H9 (cell line): ENCODE results near the gene TGFA. TPM values are rescaled to one million over a fixed set of nuclear protein-coding genes. Genes with fewer than 3 reads are reported as not detected.

Source experiments
- DNase-seq: peaks from one replicate; pipeline ENCODE4 v3.0.0-alpha.2; 2017
- H2AFZ ChIP-seq: one replicate; pipeline ENCODE4 v1.6.1; 2013; ENCODE audit warnings: mild to moderate bottlenecking, low read length, control low read depth, moderate library complexity
- H2AK5ac ChIP-seq: 2 replicates; pipeline ENCODE4 v1.6.1; 2013; ENCODE audit warnings: low read length, control low read depth, mixed read lengths; ENCODE audit not compliant: insufficient read length
- H2BK120ac ChIP-seq: one replicate; pipeline ENCODE4 v1.6.1; 2013; ENCODE audit warnings: low read depth, mild to moderate bottlenecking, low read length, control low read depth, inconsistent platforms; ENCODE audit not compliant: poor library complexity, severe bottlenecking
- H2BK12ac ChIP-seq: 2 replicates; pipeline ENCODE4 v1.6.1; 2013; ENCODE audit warnings: low read length, control low read depth, mixed read lengths, low read depth; ENCODE audit not compliant: insufficient read length
- H2BK15ac ChIP-seq: 2 replicates; pipeline ENCODE4 v1.6.1; 2013; ENCODE audit warnings: low read depth, low read length, control low read depth
- H2BK20ac ChIP-seq: one replicate; pipeline ENCODE4 v1.6.1; 2013; ENCODE audit warnings: low read depth, mild to moderate bottlenecking, low read length, control low read depth, inconsistent platforms; ENCODE audit not compliant: poor library complexity, severe bottlenecking
- H2BK5ac ChIP-seq: 2 replicates; pipeline ENCODE4 v1.6.1; 2013; ENCODE audit warnings: low read length, control low read depth, mixed read lengths; ENCODE audit not compliant: insufficient read length
- H3K14ac ChIP-seq: 2 replicates; pipeline ENCODE4 v1.6.1; 2013; ENCODE audit warnings: low read length, control low read depth; ENCODE audit not compliant: insufficient read depth
- H3K18ac ChIP-seq: 2 replicates; pipeline ENCODE4 v1.6.1; 2013; ENCODE audit warnings: low read depth, mild to moderate bottlenecking, mixed read lengths, low read length, control low read depth; ENCODE audit not compliant: insufficient read length
- H3K23ac ChIP-seq: 2 replicates; pipeline ENCODE4 v1.6.1; 2013; ENCODE audit warnings: low read length, control low read depth, mixed read lengths, low read depth; ENCODE audit not compliant: insufficient read length
- H3K23me2 ChIP-seq: 2 replicates; pipeline ENCODE4 v1.6.1; 2013; ENCODE audit warnings: low read depth, mild to moderate bottlenecking, mixed read lengths, low read length, control low read depth; ENCODE audit not compliant: insufficient read length, poor library complexity, severe bottlenecking
- H3K27ac ChIP-seq: 2 replicates; pipeline ENCODE4 v1.5.1; 2013; ENCODE audit warnings: low read length, control low read depth, mixed read lengths, low read depth; ENCODE audit not compliant: insufficient read length
- H3K27me3 ChIP-seq: 2 replicates; pipeline ENCODE4 v1.6.1; 2013; ENCODE audit warnings: low read length, control low read depth, inconsistent platforms; ENCODE audit not compliant: insufficient read depth
- H3K4ac ChIP-seq: 2 replicates; pipeline ENCODE4 v1.6.1; 2013; ENCODE audit warnings: low read depth, mild to moderate bottlenecking, control low read depth, inconsistent platforms, low read length, moderate library complexity
- H3K4me1 ChIP-seq: 2 replicates; pipeline ENCODE4 v1.6.1; 2013; ENCODE audit warnings: low read length, control low read depth, inconsistent platforms; ENCODE audit not compliant: insufficient read depth
- H3K4me2 ChIP-seq: 2 replicates; pipeline ENCODE4 v1.6.1; 2013; ENCODE audit warnings: low read length, control low read depth, mixed read lengths; ENCODE audit not compliant: insufficient read length, insufficient read depth
- H3K56ac ChIP-seq: 2 replicates; pipeline ENCODE4 v1.6.1; 2013; ENCODE audit warnings: low read depth, mild to moderate bottlenecking, mixed read lengths, low read length, control low read depth; ENCODE audit not compliant: insufficient read length
- H3K79me1 ChIP-seq: 2 replicates; pipeline ENCODE4 v1.6.1; 2013; ENCODE audit warnings: low read depth, mild to moderate bottlenecking, moderate library complexity, low read length, control low read depth, inconsistent platforms; ENCODE audit not compliant: insufficient read depth, poor library complexity, severe bottlenecking
- H3K79me2 ChIP-seq: 2 replicates; pipeline ENCODE4 v1.6.1; 2013; ENCODE audit warnings: low read length, control low read depth, inconsistent platforms; ENCODE audit not compliant: insufficient read depth
- H3K9ac ChIP-seq: 2 replicates; pipeline ENCODE4 v1.6.1; 2013; ENCODE audit warnings: low read length, control low read depth, mixed read lengths; ENCODE audit not compliant: insufficient read length; ENCODE audit errors: extremely low read depth
- H3K9me3 ChIP-seq: one replicate; pipeline ENCODE4 v1.6.1; 2013; ENCODE audit warnings: low read depth, low read length, inconsistent platforms; ENCODE audit not compliant: control insufficient read depth
- H3T11ph ChIP-seq: one replicate; pipeline ENCODE4 v1.6.1; 2013; ENCODE audit warnings: mild to moderate bottlenecking, low read length, control low read depth, inconsistent platforms
- H4K20me1 ChIP-seq: one replicate; pipeline ENCODE4 v1.6.1; 2013; ENCODE audit not compliant: control insufficient read depth, insufficient read length, insufficient read depth
- H4K5ac ChIP-seq: 2 replicates; pipeline ENCODE4 v1.6.1; 2013; ENCODE audit warnings: low read depth, mild to moderate bottlenecking, mixed read lengths, low read length, control low read depth; ENCODE audit not compliant: insufficient read length
- H4K8ac ChIP-seq: replicated peaks from 2 replicates; pipeline ENCODE4 v1.6.1; 2013; ENCODE audit warnings: low read length, control low read depth, mixed read lengths, low read depth; ENCODE audit not compliant: insufficient read length
- H4K91ac ChIP-seq: 2 replicates; pipeline ENCODE4 v1.6.1; 2013; ENCODE audit warnings: low read depth, mild to moderate bottlenecking, moderate library complexity, mixed read lengths, low read length, control low read depth; ENCODE audit not compliant: insufficient read length
- H3K27ac Mint-ChIP-seq, 3 experiments: 2 replicates in 2 of 3; 3 replicates in 1 of 3; pipeline ENCODE4 v1.8.0; 2020 to 2021; ENCODE audit warnings: mixed read lengths in 3 of 3, mild to moderate bottlenecking in 1 of 3, moderate library complexity in 1 of 3
- H3K27me3 Mint-ChIP-seq: 2 replicates; pipeline ENCODE4 v1.8.0; 2021; ENCODE audit warnings: low read depth, mild to moderate bottlenecking, moderate library complexity, mixed read lengths
- H3K36me3 Mint-ChIP-seq, 3 experiments: 2 replicates in 2 of 3; 3 replicates in 1 of 3; pipeline ENCODE4 v1.8.0; 2020 to 2021; ENCODE audit warnings: low read depth in 3 of 3, mixed read lengths in 3 of 3; ENCODE audit not compliant: insufficient read depth in 1 of 3
- H3K4me1 Mint-ChIP-seq, 2 experiments: 2 replicates each; pipeline ENCODE4 v1.8.0; 2020; ENCODE audit warnings: mixed read lengths in 2 of 2
- H3K4me3 Mint-ChIP-seq, 2 experiments: 2 replicates in 1 of 2; 3 replicates in 1 of 2; pipeline ENCODE4 v1.8.0; 2020 to 2021; ENCODE audit warnings: mild to moderate bottlenecking in 2 of 2, mixed read lengths in 2 of 2, moderate library complexity in 1 of 2
- H3K9me3 Mint-ChIP-seq, 2 experiments: 2 replicates in 1 of 2; 3 replicates in 1 of 2; pipeline ENCODE4 v1.8.0; 2020; ENCODE audit warnings: mild to moderate bottlenecking in 2 of 2, mixed read lengths in 2 of 2, moderate library complexity in 1 of 2
- CTCF ChIP-seq: fragments of 200-600 bp; sonication (generic); conservative IDR thresholded peaks from 3 replicates; pipeline ENCODE4 v1.8.0; 2021; ENCODE audit warnings: antibody characterized with exemption, mild to moderate bottlenecking
- WGBS: extraction: QIAGEN DNeasy Blood & Tissue Kit; methylation state at CpG from one replicate; pipeline ENCODE4 v1.1.7; 2013; ENCODE audit warnings: missing lambda C conversion rate, low lambda C conversion rate, mixed read lengths; ENCODE audit not compliant: insufficient read length; ENCODE audit errors: extremely low coverage; 5-methylcytosine and 5-hydroxymethylcytosine counted together
- total RNA-seq: library from RNA; stranded (reverse); gene quantifications from 2 replicates; pipeline ENCODE4 v1.2.1, GENCODE V29; 2021

Gene TGFA
- total RNA-seq, 1 experiment from 2014 or later, result 3.3 TPM

- H3K79me1 ChIP-seq, result no peaks in the 10 kb centered on the region
- no peaks in the 10 kb centered on the region for H3K9me3 ChIP-seq
- H3K27me3 ChIP-seq, result no peaks in the 10 kb centered on the region
- H3T11ph ChIP-seq, result no peak overlapping the region
- Mint-ChIP-seq H3K4me1 (peaks cover 7 to 11% of the 10 kb centered on the region in 2 experiments; a peak in 3 of 4 replicates), H3K27me3 (no peaks in the 10 kb centered on the region), H3K27ac (no peak overlapping the region), H3K36me3 (no peaks in the 10 kb centered on the region), H3K4me3 (no peak overlapping the region), H3K9me3 (no peaks in the 10 kb centered on the region; a peak in 1 of 5 replicates)
- no peaks in the 10 kb centered on the region for H3K23me2 ChIP-seq
- no peak for TF ChIP-seq CTCF
- H3K79me2 ChIP-seq, result no peaks in the 10 kb centered on the region
- H3K23ac ChIP-seq, result no peak overlapping the region
- H3K4ac ChIP-seq, result no peak overlapping the region
- H3K4me2 ChIP-seq, result no peak overlapping the region
- H2AFZ ChIP-seq, result no peak overlapping the region
- no peak overlapping the region for H2BK5ac ChIP-seq
- H4K20me1 ChIP-seq, result no peaks in the 10 kb centered on the region
- H3K4me1 ChIP-seq, result no peaks in the 10 kb centered on the region
- peak overlapping the region; percentile 54; the same call in 1 of the 2 replicates for H3K14ac ChIP-seq
- no peak overlapping the region for H4K5ac ChIP-seq
- no peak overlapping the region for H3K18ac ChIP-seq
- H3K9ac ChIP-seq, result no peak overlapping the region
- H2BK15ac ChIP-seq, result no peak overlapping the region
- no peak overlapping the region for H4K91ac ChIP-seq
- DNase-seq, result no peak
- H2BK120ac ChIP-seq, result no peak overlapping the region
- H3K27ac ChIP-seq, result no peak overlapping the region
- no CpG with 5 or more reads among the region's 15 CpGs for WGBS
- H2AK5ac ChIP-seq, result no peak overlapping the region
- H3K56ac ChIP-seq, result no peak overlapping the region
- H4K8ac ChIP-seq, result no peak overlapping the region
- H2BK12ac ChIP-seq, result no peak overlapping the region
- H2BK20ac ChIP-seq, result no peak overlapping the region
Measured at GRCh38 chr2:70514612-70515055, 39.0 kb downstream of the TGFA start.
